Adrenal gland (tissue), 12 donors: ENCODE data around the gene TMEM200B. TPM values are rescaled to one million over a fixed set of nuclear protein-coding genes. Genes with fewer than 3 reads are reported as not detected.
"Not testable (repeated sequence)": the region's sequence is repeated elsewhere in the genome, so short reads cannot be mapped to it uniquely, and the experiment has no call there.

Source experiments
- DNase-seq, 7 donors: peaks; one replicate each; pipeline ENCODE4 v3.0.0-alpha.2; 2019 to 2020
- H3K27ac ChIP-seq, 5 donors: fragments of 200-600 bp; sonication (generic) in 4 of 5; 1 replicate in 3 of 5; 2 replicates in 2 of 5; pipeline versions ENCODE4 v1.5.1 to v1.8.0; 2016 to 2020; ENCODE audit warnings: mild to moderate bottlenecking in 1 of 5
- H3K27me3 ChIP-seq: fragments of 200-600 bp; 2 replicates; pipeline ENCODE4 v1.8.0; 2021
- H3K36me3 ChIP-seq, 2 donors: fragments of 200-600 bp; replicated peaks in 1 of 2; 1 replicate in 1 of 2; 2 replicates in 1 of 2; pipeline versions ENCODE4 v1.5.1 to v1.8.0; 2018 to 2022
- H3K4me1 ChIP-seq, 2 donors: fragments of 200-600 bp; replicated peaks in 1 of 2; 1 replicate in 1 of 2; 2 replicates in 1 of 2; pipeline versions ENCODE4 v1.5.1 to v1.8.0; 2018 to 2021
- H3K4me3 ChIP-seq, 4 donors: fragments of 200-600 bp; sonication (generic) in 3 of 4; one replicate each; pipeline ENCODE4 v1.5.1; 2016 to 2018
- H3K9me3 ChIP-seq, 3 donors: fragments of 200-600 bp; sonication (generic) in 1 of 3; replicated peaks in 1 of 3; 1 replicate in 2 of 3; 2 replicates in 1 of 3; pipeline versions ENCODE4 v1.5.1 to v1.8.0; 2016 to 2021
- POLR2A ChIP-seq, 2 donors: fragments of 450-650 bp; IDR thresholded peaks; one replicate each; pipeline ENCODE4 v1.6.1; 2017; ENCODE audit warnings: antibody characterized with exemption in 2 of 2, mild to moderate bottlenecking in 2 of 2, moderate library complexity in 1 of 2
- WGBS, 4 donors: extraction: QIAGEN DNeasy Blood & Tissue Kit in 2 of 4; methylation state at CpG; one replicate each; pipeline versions ENCODE4 v1.1.5 to v1.1.7; 2013 to 2017; 5-methylcytosine and 5-hydroxymethylcytosine counted together
- intact Hi-C, 2 donors: fragments of 100-400 bp; cut with DNase I; formaldehyde crosslinking; loops; one replicate each; pipeline versions ENCODE4 v1.14.1 to v1.15.0; 2022 to 2023
- polyA plus RNA-seq, 3 donors: library from polyadenylated mRNA; stranded (reverse); fragments of 200-250 nt in 2 of 3; fragments of 350-450 nt in 1 of 3; fragmentation: Illumina TruSeq in 1 of 3; extraction: RNeasy Lipid Tissue Mini Kit (QIAGEN cat#74804) in 1 of 3; gene quantifications; one replicate each; pipeline ENCODE4 v1.2.3, GENCODE V29; 2013 to 2014
- total RNA-seq, 9 donors: library from RNA; depleted of rRNA in 4 of 9; stranded (reverse); fragments of >200 nt in 4 of 9; fragments of 120-200 nt in 1 of 9; fragmentation: NEBNext Ultra II Directional in 1 of 9; extraction: Animal tissue kit (Norgen Biotek cat#: 25700) in 1 of 9; gene quantifications; one replicate each; pipeline versions ENCODE4 v1.1.0 to v1.2.4, GENCODE V29; 2013 to 2023
- TF ChIP-seq, protein P1 (sequence below), 6 experiments: fragments of 450-650 bp in 4 of 6; fragments of 200-600 bp in 2 of 6; sonication (generic) in 1 of 6; IDR thresholded peaks; 1 replicate in 5 of 6; 2 replicates in 1 of 6; pipeline versions ENCODE4 v1.5.1 to v1.8.0; 2016 to 2021; ENCODE audit warnings: antibody characterized with exemption in 6 of 6, mild to moderate bottlenecking in 2 of 6, moderate library complexity in 1 of 6
- donor health status: healthy with polysubstance abuse.
- donor health status: Bipolar disorder and iron deficiency.
- donor health status: DM: yes; HTN: yes; CAD: no.
- donor health status: DM: no; HTN: no; CAD: no.
- donor health status: DM: no; HTN: no; CAD: no.
- donor health status: DM: yes; HTN: yes; CAD: no.

TMEM200B gene
- total and polyA plus RNA-seq, 12 donors = 1.8 to 13.3 (median 4.2) TPM

- H3K36me3 ChIP-seq = no peaks in the 10 kb centered on the region
- H3K4me3 ChIP-seq = no peak overlapping the region
- TF ChIP-seq, protein P1, sequence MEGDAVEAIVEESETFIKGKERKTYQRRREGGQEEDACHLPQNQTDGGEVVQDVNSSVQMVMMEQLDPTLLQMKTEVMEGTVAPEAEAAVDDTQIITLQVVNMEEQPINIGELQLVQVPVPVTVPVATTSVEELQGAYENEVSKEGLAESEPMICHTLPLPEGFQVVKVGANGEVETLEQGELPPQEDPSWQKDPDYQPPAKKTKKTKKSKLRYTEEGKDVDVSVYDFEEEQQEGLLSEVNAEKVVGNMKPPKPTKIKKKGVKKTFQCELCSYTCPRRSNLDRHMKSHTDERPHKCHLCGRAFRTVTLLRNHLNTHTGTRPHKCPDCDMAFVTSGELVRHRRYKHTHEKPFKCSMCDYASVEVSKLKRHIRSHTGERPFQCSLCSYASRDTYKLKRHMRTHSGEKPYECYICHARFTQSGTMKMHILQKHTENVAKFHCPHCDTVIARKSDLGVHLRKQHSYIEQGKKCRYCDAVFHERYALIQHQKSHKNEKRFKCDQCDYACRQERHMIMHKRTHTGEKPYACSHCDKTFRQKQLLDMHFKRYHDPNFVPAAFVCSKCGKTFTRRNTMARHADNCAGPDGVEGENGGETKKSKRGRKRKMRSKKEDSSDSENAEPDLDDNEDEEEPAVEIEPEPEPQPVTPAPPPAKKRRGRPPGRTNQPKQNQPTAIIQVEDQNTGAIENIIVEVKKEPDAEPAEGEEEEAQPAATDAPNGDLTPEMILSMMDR (IDR thresholded peaks at IDR 0.05) = no peak
- TF ChIP-seq POLR2A (IDR thresholded peaks at IDR 0.05) = no peak
- H3K4me1 ChIP-seq = no peaks in the 10 kb centered on the region
- DNase-seq = no peak
- no peak overlapping the region for H3K27ac ChIP-seq
- H3K27me3 ChIP-seq = no peaks in the 10 kb centered on the region
- no peaks in the 10 kb centered on the region for H3K9me3 ChIP-seq
- 87 to 100% (median 93%) methylated on average over 1 of the region's 1 CpG for WGBS, 4 donors
- intact Hi-C loops = no loop called here
Observed at GRCh38 chr1:29094954-29095353, 28.7 kb downstream of the TMEM200B start.

GRCh38 chr1:29094433-29094832, 29.3 kb downstream of the TMEM200B start:
- TF ChIP-seq POLR2A (IDR thresholded peaks at IDR 0.05) = no peak
- TF ChIP-seq, protein P1 (IDR thresholded peaks at IDR 0.05) = no peak
- WGBS, 4 donors = 90 to 98% (median 93%) methylated on average over 3 of the region's 3 CpGs
- no peak for DNase-seq
- Histone ChIP-seq H3K4me1 (no peaks in the 10 kb centered on the region), H3K27ac (no peak overlapping the region), H3K4me3 (no peak overlapping the region), H3K27me3 (no peaks in the 10 kb centered on the region), H3K9me3 (no peaks in the 10 kb centered on the region), H3K36me3 (no peaks in the 10 kb centered on the region)
- intact Hi-C loops = no loop called here

DNA sequence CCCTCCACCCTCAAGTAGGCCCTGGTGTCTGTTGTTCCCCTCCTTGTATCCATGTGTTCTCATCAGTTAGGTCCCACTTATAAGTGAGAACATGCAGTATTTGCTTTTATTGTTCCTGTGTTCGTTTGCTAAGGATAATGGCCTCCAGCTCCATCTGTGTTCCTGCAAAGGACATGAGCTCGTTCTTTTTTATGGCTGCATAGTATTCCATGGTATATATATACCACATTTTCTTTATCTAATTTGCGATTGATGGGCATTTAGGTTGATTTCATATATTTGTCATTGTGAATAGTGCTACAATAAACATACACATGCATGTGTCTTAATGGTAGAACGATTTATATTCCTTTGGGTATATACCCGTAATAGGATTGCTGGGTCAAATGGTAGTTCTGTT, 31.0 kb downstream of the TMEM200B start:
- DNase-seq, H3K36me3 ChIP-seq, intact Hi-C loops, H3K27ac ChIP-seq, H3K4me3 ChIP-seq, H3K27me3 ChIP-seq, H3K4me1 ChIP-seq, H3K9me3 ChIP-seq: not testable (repeated sequence)
- WGBS, 4 donors = 95 to 96% (median 96%) methylated on average over 5 of the region's 5 CpGs

DNA sequence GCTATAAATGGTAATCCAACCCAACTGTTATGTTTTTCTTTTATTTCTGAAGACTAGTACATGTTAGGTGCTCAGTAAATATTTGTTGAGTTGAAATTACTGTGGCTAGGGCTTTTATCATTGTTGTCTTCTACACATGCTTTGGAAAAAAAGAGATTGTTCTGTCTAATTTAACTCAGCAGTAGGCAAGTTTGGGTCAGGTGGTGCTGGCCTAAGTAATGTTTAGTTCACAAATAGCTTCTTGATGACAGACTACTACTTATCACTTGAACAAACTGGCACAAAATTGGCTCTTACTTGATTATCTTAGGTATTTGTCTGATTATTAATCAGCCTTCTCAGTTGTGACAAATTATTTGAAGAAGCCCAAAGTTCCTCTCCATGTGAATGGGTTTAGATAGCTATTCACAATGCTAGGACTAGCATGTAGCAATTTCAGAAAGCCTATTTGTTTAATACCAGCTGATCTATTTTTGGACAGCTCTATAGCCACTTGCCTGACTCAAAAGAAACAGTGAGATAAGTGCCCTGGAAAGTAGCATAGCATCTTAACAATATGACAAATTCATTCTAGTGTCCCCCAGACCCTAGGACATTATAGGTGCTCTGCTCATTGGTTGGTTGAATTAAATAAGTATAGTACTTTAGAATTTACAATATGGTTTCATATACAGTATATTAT, 32.6 kb downstream of the TMEM200B start:
- intact Hi-C loops = no loop called here

GRCh38 chr1:29084196-29084521, 39.5 kb downstream of the TMEM200B start:
- no peaks in the 10 kb centered on the region for H3K36me3 ChIP-seq

More for the DNA sequence above, 32.6 kb downstream of the TMEM200B start:
- Histone ChIP-seq H3K36me3 (no peaks in the 10 kb centered on the region), H3K27ac (no peak overlapping the region), H3K27me3 (no peaks in the 10 kb centered on the region), H3K9me3 (no peaks in the 10 kb centered on the region), H3K4me1 (no peaks in the 10 kb centered on the region), H3K4me3 (no peak overlapping the region)
- TF ChIP-seq, protein P1 (IDR thresholded peaks at IDR 0.05) = no peak
- no peak for TF ChIP-seq POLR2A (IDR thresholded peaks at IDR 0.05)
- no peak for DNase-seq

More at GRCh38 chr1:29084196-29084521, 39.5 kb downstream of the TMEM200B start:
- intact Hi-C loops = no loop called here
- TF ChIP-seq, protein P1 (IDR thresholded peaks at IDR 0.05) = no peak
- 71 to 79% (median 73%) methylated on average over 2 of the region's 2 CpGs for WGBS, 4 donors
- no peak for DNase-seq
- Histone ChIP-seq H3K4me3 (no peak overlapping the region), H3K27ac (no peak overlapping the region), H3K27me3 (no peaks in the 10 kb centered on the region), H3K4me1 (no peaks in the 10 kb centered on the region), H3K9me3 (no peaks in the 10 kb centered on the region)
